Measurements from ENCODE around the gene PCDH15. TPM values are rescaled to one million over a fixed set of nuclear protein-coding genes. Genes with fewer than 3 reads are reported as not detected.

PCDH15 gene
- total RNA-seq, 4 donors from 2014 or later: not detected

DNA sequence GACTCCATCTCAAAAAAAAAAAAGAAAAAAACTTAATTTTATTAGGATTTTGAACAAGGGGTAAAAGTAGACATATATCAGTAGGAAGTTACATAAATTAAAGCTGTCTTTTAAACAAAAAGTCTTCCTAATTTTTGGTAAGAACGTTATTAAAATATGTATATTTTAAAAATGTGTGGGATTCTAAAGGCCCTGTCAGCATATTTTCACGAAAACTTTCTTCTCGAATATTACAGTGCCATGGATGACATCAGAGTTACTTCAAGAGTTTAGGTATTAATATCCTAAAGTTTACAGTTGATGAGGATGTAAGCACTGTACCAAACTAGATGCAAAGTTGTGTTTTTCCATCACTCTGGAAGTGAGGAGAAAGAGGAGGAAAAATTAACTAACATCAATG is 820.8 kb downstream of the PCDH15 start:
- no peak for DNase-seq (ENCODE audit: low spot score in 2 of 2)
- H3K27me3 ChIP-seq: no peaks in the 10 kb centered on the region
- H3K9me3 ChIP-seq: no peaks in the 10 kb centered on the region
- 79 to 87% methylated on average over 3 of the region's 3 CpGs for WGBS, 2 donors
- no peaks in the 10 kb centered on the region for H3K4me1 ChIP-seq
- H3K36me3 ChIP-seq: no peaks in the 10 kb centered on the region
- TF ChIP-seq, protein P1, sequence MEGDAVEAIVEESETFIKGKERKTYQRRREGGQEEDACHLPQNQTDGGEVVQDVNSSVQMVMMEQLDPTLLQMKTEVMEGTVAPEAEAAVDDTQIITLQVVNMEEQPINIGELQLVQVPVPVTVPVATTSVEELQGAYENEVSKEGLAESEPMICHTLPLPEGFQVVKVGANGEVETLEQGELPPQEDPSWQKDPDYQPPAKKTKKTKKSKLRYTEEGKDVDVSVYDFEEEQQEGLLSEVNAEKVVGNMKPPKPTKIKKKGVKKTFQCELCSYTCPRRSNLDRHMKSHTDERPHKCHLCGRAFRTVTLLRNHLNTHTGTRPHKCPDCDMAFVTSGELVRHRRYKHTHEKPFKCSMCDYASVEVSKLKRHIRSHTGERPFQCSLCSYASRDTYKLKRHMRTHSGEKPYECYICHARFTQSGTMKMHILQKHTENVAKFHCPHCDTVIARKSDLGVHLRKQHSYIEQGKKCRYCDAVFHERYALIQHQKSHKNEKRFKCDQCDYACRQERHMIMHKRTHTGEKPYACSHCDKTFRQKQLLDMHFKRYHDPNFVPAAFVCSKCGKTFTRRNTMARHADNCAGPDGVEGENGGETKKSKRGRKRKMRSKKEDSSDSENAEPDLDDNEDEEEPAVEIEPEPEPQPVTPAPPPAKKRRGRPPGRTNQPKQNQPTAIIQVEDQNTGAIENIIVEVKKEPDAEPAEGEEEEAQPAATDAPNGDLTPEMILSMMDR (IDR thresholded peaks at IDR 0.05): no peak
- TF ChIP-seq EP300 (IDR thresholded peaks at IDR 0.05) (no peak), POLR2A (IDR thresholded peaks at IDR 0.05) (no peak)
- H3K27ac ChIP-seq: no peak overlapping the region
- no peak overlapping the region for H3K4me3 ChIP-seq

DNA sequence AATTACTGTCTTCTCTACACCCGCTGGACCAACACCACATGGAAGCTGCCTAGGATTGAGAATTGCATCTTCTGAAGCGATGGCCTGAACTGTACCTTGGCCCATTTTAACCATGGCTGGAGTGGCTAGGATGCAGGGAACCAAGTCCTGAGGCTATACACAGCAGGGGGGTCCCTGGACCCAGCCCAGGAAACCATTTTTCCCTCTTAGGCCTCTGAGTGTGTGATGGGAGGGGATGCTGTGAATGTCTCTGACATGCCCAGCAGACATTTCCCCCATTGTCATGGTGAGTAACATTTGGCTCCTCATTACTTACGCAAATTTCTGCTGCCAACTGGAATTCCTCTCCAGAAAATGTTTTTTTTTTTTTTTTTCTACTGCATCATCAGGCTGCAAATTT is 822.7 kb downstream of the PCDH15 start:
- DNase-seq (ENCODE audit: low spot score in 2 of 2): no peak
- Histone ChIP-seq H3K9me3 (no peaks in the 10 kb centered on the region), H3K4me3 (no peak overlapping the region), H3K27me3 (no peaks in the 10 kb centered on the region), H3K27ac (no peak overlapping the region), H3K36me3 (no peaks in the 10 kb centered on the region), H3K4me1 (no peaks in the 10 kb centered on the region)
- WGBS, 2 donors: 88 to 93% methylated on average over 3 of the region's 3 CpGs
- TF ChIP-seq, protein P1 (IDR thresholded peaks at IDR 0.05): no peak
- no peak for TF ChIP-seq EP300 (IDR thresholded peaks at IDR 0.05)
- no peak for TF ChIP-seq POLR2A (IDR thresholded peaks at IDR 0.05)

DNA sequence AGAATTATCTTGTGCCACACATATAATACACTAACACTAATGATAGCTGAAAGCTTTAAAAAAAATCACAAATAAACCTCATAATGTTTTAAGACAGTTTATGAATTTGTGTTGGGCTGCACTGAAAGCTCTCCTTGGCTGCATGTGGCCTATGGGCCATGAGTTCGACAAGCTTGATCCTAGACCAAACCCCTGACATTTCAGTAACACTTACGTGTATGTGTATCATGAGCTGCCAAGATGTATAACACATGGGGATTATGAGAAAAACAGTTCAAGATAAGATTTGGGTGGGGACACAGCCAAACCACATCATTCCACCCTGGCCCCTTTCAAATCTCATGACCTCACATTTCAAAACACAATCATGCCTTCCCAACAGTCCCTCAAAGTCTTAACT is 823.8 kb downstream of the PCDH15 start:
- H3K27me3 ChIP-seq: no peaks in the 10 kb centered on the region
- no peak overlapping the region for H3K4me3 ChIP-seq
- H3K4me1 ChIP-seq: no peaks in the 10 kb centered on the region
- no peaks in the 10 kb centered on the region for H3K9me3 ChIP-seq
- WGBS, 2 donors: 63 to 77% methylated on average over 2 of the region's 2 CpGs
- no peak for TF ChIP-seq POLR2A (IDR thresholded peaks at IDR 0.05)
- TF ChIP-seq EP300 (IDR thresholded peaks at IDR 0.05): no peak
- TF ChIP-seq, protein P1 (IDR thresholded peaks at IDR 0.05): no peak
- no peak overlapping the region for H3K27ac ChIP-seq
- H3K36me3 ChIP-seq: no peaks in the 10 kb centered on the region
- no peak for DNase-seq (ENCODE audit: low spot score in 2 of 2)

DNA sequence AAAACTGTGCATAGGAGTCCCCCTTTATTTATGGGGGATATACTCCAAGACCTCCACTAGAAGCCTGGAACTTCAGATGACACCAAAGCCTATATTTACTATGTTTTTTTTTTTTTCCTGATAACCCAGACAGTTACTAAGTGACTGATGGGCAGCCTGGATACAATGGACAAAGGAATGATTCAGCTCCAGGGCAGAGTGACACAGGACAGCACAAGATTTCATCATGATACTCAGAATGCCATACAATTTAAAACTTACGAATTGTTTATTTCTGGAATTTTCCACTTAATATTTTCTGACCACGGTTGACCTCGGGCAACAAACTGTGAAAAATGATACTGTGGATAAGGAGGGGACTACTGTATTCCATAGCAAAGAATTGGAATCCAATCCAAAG is 843.6 kb downstream of the PCDH15 start:
- peaks cover 0 to 3% (median 0%) of the 10 kb centered on the region in 4 donors for H3K9me3 ChIP-seq
- WGBS, 2 donors: 51 to 55% methylated on average over 3 of the region's 3 CpGs
- H3K36me3 ChIP-seq: no peaks in the 10 kb centered on the region
- no peaks in the 10 kb centered on the region for H3K4me1 ChIP-seq
- H3K27me3 ChIP-seq: no peaks in the 10 kb centered on the region
- no peak overlapping the region for H3K27ac ChIP-seq
- no peak overlapping the region for H3K4me3 ChIP-seq
- no peak for DNase-seq (ENCODE audit: low spot score in 2 of 2)
- TF ChIP-seq POLR2A (IDR thresholded peaks at IDR 0.05) (no peak), EP300 (IDR thresholded peaks at IDR 0.05) (no peak)
- TF ChIP-seq, protein P1 (IDR thresholded peaks at IDR 0.05): no peak

DNA sequence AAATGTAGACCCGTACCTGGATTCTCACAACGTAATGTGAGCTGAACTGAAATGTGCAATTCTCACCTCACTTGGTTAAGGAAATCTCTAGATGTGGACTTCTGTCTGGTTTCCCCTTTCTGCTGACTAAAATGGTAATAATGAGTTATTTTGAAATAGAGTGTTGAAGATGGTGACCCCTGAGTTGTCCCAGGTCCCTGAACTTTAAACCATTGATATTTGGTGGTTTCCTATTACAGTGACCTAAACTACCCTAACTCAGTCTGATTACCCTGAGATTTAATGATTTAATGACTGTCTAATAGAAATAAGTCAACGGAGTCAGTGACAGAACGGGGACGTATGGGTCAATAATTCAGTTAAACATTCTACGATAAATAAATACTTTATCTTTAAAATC is 845.9 kb downstream of the PCDH15 start:
- TF ChIP-seq, protein P1 (IDR thresholded peaks at IDR 0.05): no peak
- TF ChIP-seq POLR2A (IDR thresholded peaks at IDR 0.05): no peak
- H3K27me3 ChIP-seq: no peaks in the 10 kb centered on the region
- no peak overlapping the region for H3K4me3 ChIP-seq
- 89 to 95% methylated on average over 6 of the region's 6 CpGs for WGBS, 2 donors
- no peaks in the 10 kb centered on the region for H3K4me1 ChIP-seq
- no peak for DNase-seq (ENCODE audit: low spot score in 2 of 2)
- H3K36me3 ChIP-seq: no peaks in the 10 kb centered on the region
- H3K9me3 ChIP-seq: peaks cover 0 to 11% (median 0%) of the 10 kb centered on the region in 4 donors
- H3K27ac ChIP-seq: no peak overlapping the region
